HCT116 (cell line): ENCODE measurements around the gene STX1A. TPM values are rescaled to one million over a fixed set of nuclear protein-coding genes. Genes with fewer than 3 reads are reported as not detected.
A peak's percentile ranks its signal among the peaks of the same experiment; 100 is the strongest.

Source experiments
- ATAC-seq: fragments of 200-7000 bp; cut with Tn5 transposase; 2 replicates; pipeline ENCODE4 v1.9.1; 2020; ENCODE audit warnings: mild to moderate bottlenecking, moderate library complexity
- BruUV-seq: library from RNA; stranded (reverse); fragments of 400-500 nt; replicated peaks from 2 replicates; lab custom pipeline; 2021; lab: Mats Ljungman, UMichigan
- CTCF ChIA-PET: fragments of 300-600 bp; sonication (Branson Sonifier 250); formaldehyde crosslinking; loops from one replicate; lab custom pipeline; 2021; ENCODE audit warnings: antibody characterized with exemption; lab: Charles Lee
- POLR2A ChIA-PET: fragments of 300-600, 350-600 bp; sonication (Branson Sonifier 250); formaldehyde crosslinking; loops from one replicate; lab custom pipeline; 2021; ENCODE audit warnings: antibody characterized with exemption; lab: Charles Lee
- RAD21 ChIA-PET, 2 experiments: fragments of 300-600 bp; sonication (Branson Sonifier 250); formaldehyde crosslinking; loops; one replicate each; lab custom pipeline; 2023; ENCODE audit warnings: low total read pairs in 2 of 2; ENCODE audit not compliant: uncharacterized antibody in 2 of 2, unreplicated experiment in 2 of 2, low non-redundant PET in 1 of 2; lab: Charles Lee
- DNase-seq: peaks from one replicate; pipeline ENCODE4 v3.0.0-alpha.2; 2010; ENCODE audit warnings: low read depth, low spot score
- H2AFZ ChIP-seq: fragments of 200-600 bp; shearing (Covaris generic), sonication (generic); 2 replicates; pipeline ENCODE4 v1.6.1; 2017; ENCODE audit warnings: low read depth, mixed run types, mixed read lengths, antibody characterized with exemption, low read length; ENCODE audit not compliant: poor library complexity, severe bottlenecking
- H3K27ac ChIP-seq: 2 replicates; pipeline ENCODE4 v1.5.1; 2012; ENCODE audit warnings: low read depth, low read length
- H3K27me3 ChIP-seq: fragments of 200-600 bp; sonication (generic); 2 replicates; pipeline ENCODE4 v1.6.1; 2016; ENCODE audit warnings: mixed run types, low read length, mixed read lengths; ENCODE audit not compliant: insufficient read depth
- H3K36me3 ChIP-seq, 2 experiments: fragments of 200-500 bp in 1 of 2; fragments of 200-600 bp in 1 of 2; sonication (Bioruptor generic) in 1 of 2; sonication (generic) in 1 of 2; 2 replicates each; pipeline versions ENCODE4 v1.5.1 to v1.6.1; 2014 to 2016; ENCODE audit warnings: low read length in 2 of 2, inconsistent platforms in 1 of 2, mixed read lengths in 1 of 2, mixed run types in 1 of 2; ENCODE audit not compliant: insufficient read depth in 2 of 2, control insufficient read depth in 1 of 2
- H3K4me1 ChIP-seq, 2 experiments: fragments of 200-600 bp in 1 of 2; sonication (generic) in 1 of 2; 2 replicates each; pipeline versions ENCODE4 v1.5.1 to v1.6.1; 2012 to 2017; ENCODE audit warnings: low read length in 2 of 2, inconsistent platforms in 1 of 2, mild to moderate bottlenecking in 1 of 2, mixed read lengths in 1 of 2, mixed run types in 1 of 2, moderate library complexity in 1 of 2; ENCODE audit not compliant: insufficient read depth in 2 of 2, control insufficient read depth in 1 of 2
- H3K4me2 ChIP-seq: fragments of 200-600 bp; sonication (generic); 2 replicates; pipeline ENCODE4 v1.6.1; 2017; ENCODE audit warnings: mixed run types, low read length, mixed read lengths
- H3K4me3 ChIP-seq, 2 experiments: fragments of 200-600 bp in 1 of 2; sonication (generic) in 1 of 2; replicated peaks in 1 of 2; 2 replicates each; pipeline ENCODE4 v1.5.1; 2011 to 2016; ENCODE audit warnings: low read length in 2 of 2, control low read depth in 1 of 2, low read depth in 1 of 2, mild to moderate bottlenecking in 1 of 2, mixed read lengths in 1 of 2, mixed run types in 1 of 2
- H3K79me2 ChIP-seq: fragments of 200-600 bp; sonication (generic); 2 replicates; pipeline ENCODE4 v1.6.1; 2017; ENCODE audit warnings: mild to moderate bottlenecking, mixed run types, low read length, moderate library complexity, mixed read lengths; ENCODE audit not compliant: insufficient read depth
- H3K9ac ChIP-seq: fragments of 200-600 bp; sonication (generic); 2 replicates; pipeline ENCODE4 v1.6.1; 2016; ENCODE audit warnings: low read length, mixed read lengths
- H3K9me2 ChIP-seq: fragments of 200-600 bp; sonication (generic), shearing (Covaris generic); 2 replicates; pipeline ENCODE4 v1.6.1; 2017; ENCODE audit warnings: mixed run types, mild to moderate bottlenecking, moderate library complexity; ENCODE audit not compliant: insufficient read depth
- H3K9me3 ChIP-seq, 2 experiments: fragments of 200-500 bp in 1 of 2; fragments of 200-600 bp in 1 of 2; sonication (Bioruptor generic) in 1 of 2; sonication (generic) in 1 of 2; 2 replicates each; pipeline ENCODE4 v1.6.1; 2014 to 2017; ENCODE audit warnings: low read length in 2 of 2, mixed read lengths in 2 of 2, inconsistent platforms in 1 of 2, low read depth in 1 of 2, mild to moderate bottlenecking in 1 of 2, mixed run types in 1 of 2, moderate library complexity in 1 of 2; ENCODE audit not compliant: control insufficient read depth in 1 of 2, insufficient read depth in 1 of 2
- H4K20me1 ChIP-seq: fragments of 200-600 bp; sonication (generic), shearing (Covaris generic); 2 replicates; pipeline ENCODE4 v1.6.1; 2017; ENCODE audit warnings: mixed run types, mild to moderate bottlenecking, moderate library complexity; ENCODE audit not compliant: insufficient read depth
- CBX3 ChIP-seq: IDR thresholded peaks from 2 replicates; pipeline ENCODE4 v1.6.1; 2012; ENCODE audit warnings: low read depth
- EGR1 ChIP-seq: IDR thresholded peaks from 2 replicates; pipeline ENCODE4 v1.6.1; 2012; ENCODE audit warnings: low read depth
- JUND ChIP-seq: IDR thresholded peaks from 2 replicates; pipeline ENCODE4 v1.6.1; 2012
- POLR2AphosphoS5 ChIP-seq: IDR thresholded peaks from 2 replicates; pipeline ENCODE4 v1.6.1; 2011; ENCODE audit warnings: mild to moderate bottlenecking, low read depth, low read length, moderate library complexity
- SIN3A ChIP-seq: IDR thresholded peaks from 2 replicates; pipeline ENCODE4 v1.6.1; 2012; ENCODE audit warnings: low read depth
- SP1 ChIP-seq: IDR thresholded peaks from 2 replicates; pipeline ENCODE4 v1.6.1; 2012; ENCODE audit warnings: low read depth
- SRF ChIP-seq: IDR thresholded peaks from 2 replicates; pipeline ENCODE4 v1.6.1; 2012; ENCODE audit warnings: low read depth
- TCF7L2 ChIP-seq: IDR thresholded peaks from 2 replicates; pipeline ENCODE4 v1.7.0; 2011; ENCODE audit warnings: borderline replicate concordance, inconsistent platforms; ENCODE audit not compliant: insufficient read depth, insufficient read length; ENCODE audit errors: extremely low read depth
- YY1 ChIP-seq: IDR thresholded peaks from 2 replicates; pipeline ENCODE4 v1.6.1; 2011; ENCODE audit warnings: low read length, low read depth, moderate library complexity, mild to moderate bottlenecking; ENCODE audit not compliant: insufficient replicate concordance; ENCODE audit errors: extremely low read depth
- ZFX ChIP-seq: fragments of 450-650 bp; IDR thresholded peaks from 2 replicates; pipeline ENCODE4 v1.6.1; 2017
- intact Hi-C: fragments of 100-400 bp; cut with micrococcal nuclease; formaldehyde crosslinking; loops from 2 replicates; pipeline ENCODE4 v1.10.0; 2022
- total RNA-seq: library from RNA; stranded (reverse); gene quantifications from one replicate; pipeline ENCODE4 v1.2.1, GENCODE V29; 2021; ENCODE audit not compliant: unreplicated experiment
- TF ChIP-seq, protein P1 (sequence below): IDR thresholded peaks from 2 replicates; pipeline ENCODE4 v1.6.1; 2011; ENCODE audit warnings: mild to moderate bottlenecking, low read length, moderate library complexity; ENCODE audit not compliant: insufficient replicate concordance; ENCODE audit errors: extremely low read depth
- TF ChIP-seq, protein P2 (sequence below), 3 experiments: fragments of 200-600 bp in 1 of 3; sonication (generic) in 1 of 3; IDR thresholded peaks in 2 of 3; conservative IDR thresholded peaks in 1 of 3; 2 replicates each; pipeline ENCODE4 v1.5.1; 2012 to 2017; ENCODE audit warnings: low read depth in 2 of 3, low read length in 2 of 3, antibody characterized with exemption in 1 of 3, borderline replicate concordance in 1 of 3, control low read depth in 1 of 3, mild to moderate bottlenecking in 1 of 3, mixed read lengths in 1 of 3, mixed run types in 1 of 3, moderate library complexity in 1 of 3; ENCODE audit not compliant: insufficient read depth in 1 of 3
- TF ChIP-seq, protein P3 (sequence below): IDR thresholded peaks from 2 replicates; pipeline ENCODE4 v1.6.1; 2012

Gene STX1A
- total RNA-seq, 1 experiment from 2014 or later: 39.4 TPM

DNA sequence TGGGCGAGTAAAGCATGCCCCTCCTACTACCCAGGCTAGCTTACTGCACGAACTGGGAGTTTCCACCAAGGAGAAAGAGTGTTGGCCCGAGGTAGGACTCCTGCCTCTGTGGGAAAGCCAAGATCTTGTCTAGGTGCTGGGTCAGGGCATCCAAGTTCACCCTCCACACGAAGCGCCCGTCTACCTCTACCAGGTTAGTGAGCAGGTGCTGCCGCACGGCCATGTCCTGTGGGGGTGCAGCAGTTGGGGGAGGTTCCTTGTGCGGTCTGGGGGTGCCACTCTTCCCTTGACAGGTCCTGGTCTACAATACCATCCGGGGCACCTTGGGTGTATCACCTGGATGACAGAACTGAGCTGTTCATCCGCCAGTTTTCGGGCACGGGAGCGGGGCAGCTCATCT is 17.4 kb upstream of the STX1A start:
- no peak for TF ChIP-seq JUND
- TF ChIP-seq EGR1: no peak
- no peak for TF ChIP-seq POLR2AphosphoS5
- TF ChIP-seq, protein P1, sequence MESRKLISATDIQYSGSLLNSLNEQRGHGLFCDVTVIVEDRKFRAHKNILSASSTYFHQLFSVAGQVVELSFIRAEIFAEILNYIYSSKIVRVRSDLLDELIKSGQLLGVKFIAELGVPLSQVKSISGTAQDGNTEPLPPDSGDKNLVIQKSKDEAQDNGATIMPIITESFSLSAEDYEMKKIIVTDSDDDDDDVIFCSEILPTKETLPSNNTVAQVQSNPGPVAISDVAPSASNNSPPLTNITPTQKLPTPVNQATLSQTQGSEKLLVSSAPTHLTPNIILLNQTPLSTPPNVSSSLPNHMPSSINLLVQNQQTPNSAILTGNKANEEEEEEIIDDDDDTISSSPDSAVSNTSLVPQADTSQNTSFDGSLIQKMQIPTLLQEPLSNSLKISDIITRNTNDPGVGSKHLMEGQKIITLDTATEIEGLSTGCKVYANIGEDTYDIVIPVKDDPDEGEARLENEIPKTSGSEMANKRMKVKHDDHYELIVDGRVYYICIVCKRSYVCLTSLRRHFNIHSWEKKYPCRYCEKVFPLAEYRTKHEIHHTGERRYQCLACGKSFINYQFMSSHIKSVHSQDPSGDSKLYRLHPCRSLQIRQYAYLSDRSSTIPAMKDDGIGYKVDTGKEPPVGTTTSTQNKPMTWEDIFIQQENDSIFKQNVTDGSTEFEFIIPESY: no peak
- TF ChIP-seq SIN3A: no peak
- TF ChIP-seq SRF: no peak
- TF ChIP-seq, protein P2, sequence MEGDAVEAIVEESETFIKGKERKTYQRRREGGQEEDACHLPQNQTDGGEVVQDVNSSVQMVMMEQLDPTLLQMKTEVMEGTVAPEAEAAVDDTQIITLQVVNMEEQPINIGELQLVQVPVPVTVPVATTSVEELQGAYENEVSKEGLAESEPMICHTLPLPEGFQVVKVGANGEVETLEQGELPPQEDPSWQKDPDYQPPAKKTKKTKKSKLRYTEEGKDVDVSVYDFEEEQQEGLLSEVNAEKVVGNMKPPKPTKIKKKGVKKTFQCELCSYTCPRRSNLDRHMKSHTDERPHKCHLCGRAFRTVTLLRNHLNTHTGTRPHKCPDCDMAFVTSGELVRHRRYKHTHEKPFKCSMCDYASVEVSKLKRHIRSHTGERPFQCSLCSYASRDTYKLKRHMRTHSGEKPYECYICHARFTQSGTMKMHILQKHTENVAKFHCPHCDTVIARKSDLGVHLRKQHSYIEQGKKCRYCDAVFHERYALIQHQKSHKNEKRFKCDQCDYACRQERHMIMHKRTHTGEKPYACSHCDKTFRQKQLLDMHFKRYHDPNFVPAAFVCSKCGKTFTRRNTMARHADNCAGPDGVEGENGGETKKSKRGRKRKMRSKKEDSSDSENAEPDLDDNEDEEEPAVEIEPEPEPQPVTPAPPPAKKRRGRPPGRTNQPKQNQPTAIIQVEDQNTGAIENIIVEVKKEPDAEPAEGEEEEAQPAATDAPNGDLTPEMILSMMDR (IDR thresholded peaks at IDR 0.05 in 2 of 3, conservative IDR thresholded peaks at IDR 0.05 in 1 of 3; ENCODE audit: borderline replicate concordance in 1 of 3, insufficient read depth in 1 of 3, low read depth in 2 of 3, low read length in 2 of 3): no peak
- no peak for TF ChIP-seq CBX3
- TF ChIP-seq YY1: no peak
- no peak for TF ChIP-seq SP1
- TF ChIP-seq, protein P3, sequence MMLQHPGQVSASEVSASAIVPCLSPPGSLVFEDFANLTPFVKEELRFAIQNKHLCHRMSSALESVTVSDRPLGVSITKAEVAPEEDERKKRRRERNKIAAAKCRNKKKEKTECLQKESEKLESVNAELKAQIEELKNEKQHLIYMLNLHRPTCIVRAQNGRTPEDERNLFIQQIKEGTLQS: no peak
- no peak for TF ChIP-seq TCF7L2
- no peak for TF ChIP-seq ZFX
- H4K20me1 ChIP-seq: peaks cover 8% of the 10 kb centered on the region; the same call in 1 of the 2 replicates
- intact Hi-C loops: loop anchor here (10.0 kb wide), 1 partner anchor 412 kb away; the partner anchor contains the start of genes FKBP6 and TRIM50
- ChIA-PET RAD21 (no interaction called here), CTCF (interaction anchor here (1.8 kb wide), 1 partner anchor 11 kb away, joined by 6 read pairs; no protein-coding TSS in a partner anchor), POLR2A (no interaction called here)
- H3K27me3 ChIP-seq: no peaks in the 10 kb centered on the region
- ATAC-seq: no peak
- peaks cover 32% of the 10 kb centered on the region for H3K79me2 ChIP-seq
- no peaks in the 10 kb centered on the region for H3K9me2 ChIP-seq
- H3K4me1 ChIP-seq: peaks cover 36 to 64% of the 10 kb centered on the region in 2 experiments
- H3K9me3 ChIP-seq: no peaks in the 10 kb centered on the region
- no peak overlapping the region for H3K4me3 ChIP-seq
- no TSS peak for BruUV-seq
- H3K9ac ChIP-seq: peak overlapping the region; percentile 95; the same call in 1 of the 2 replicates
- H3K36me3 ChIP-seq: peaks cover 7 to 22% of the 10 kb centered on the region in 2 experiments; a peak in 1 of 4 replicates
- H3K27ac ChIP-seq: peak overlapping the region; percentile 95; the same call in 1 of the 2 replicates
- H2AFZ ChIP-seq: no peak overlapping the region
- H3K4me2 ChIP-seq: peak overlapping the region; percentile 95
- DNase-seq: no peak
